GM19043 (cell line): ENCODE measurements around the gene SMARCAL1.

ENCODE experiments used
- ATAC-seq: cut with Tn5 transposase; IDR thresholded peaks from one replicate; pipeline ENCODE4 v1.9.1; 2021; ENCODE audit warnings: low read depth; ENCODE audit not compliant: unreplicated experiment

The SMARCAL1 gene

DNA sequence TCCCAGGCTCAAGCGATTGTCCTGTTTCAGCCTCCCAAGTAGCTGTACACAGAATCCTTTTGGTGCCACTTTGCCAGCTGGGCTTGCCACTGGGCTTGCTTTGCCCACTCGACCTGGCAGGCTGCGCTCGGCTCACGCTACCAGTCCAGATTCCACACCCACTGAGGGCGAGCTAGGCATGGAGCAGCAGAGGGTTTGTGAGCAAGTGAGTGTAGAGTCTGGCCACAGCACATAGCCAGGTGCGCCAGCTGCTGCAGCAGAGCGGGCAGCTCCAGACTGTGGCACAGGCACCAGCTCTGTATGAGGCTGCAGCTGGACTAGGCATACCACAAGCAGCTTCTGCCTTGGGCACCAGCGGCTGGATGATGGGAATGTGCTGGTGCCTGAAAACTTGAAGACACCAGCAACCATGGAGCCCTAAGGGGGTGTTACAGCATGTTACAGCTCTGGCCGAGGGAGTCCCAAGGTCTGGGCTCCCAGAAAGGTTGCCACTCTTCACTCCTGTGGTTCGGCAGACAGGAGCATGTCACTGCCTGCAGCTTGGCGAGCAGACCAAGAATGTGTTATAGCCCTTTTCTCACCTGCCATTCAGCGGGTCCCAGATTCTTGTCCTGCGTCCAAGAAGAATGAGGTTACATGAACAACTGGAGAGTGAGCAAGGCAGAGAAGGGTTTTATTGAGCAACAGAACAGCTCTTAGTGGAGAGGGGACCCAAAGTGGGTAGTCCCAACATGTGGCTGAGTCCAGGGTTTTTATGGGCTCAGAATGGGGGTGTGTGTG, 12.9 kb downstream of the SMARCAL1 start:
- ATAC-seq: no peak

DNA sequence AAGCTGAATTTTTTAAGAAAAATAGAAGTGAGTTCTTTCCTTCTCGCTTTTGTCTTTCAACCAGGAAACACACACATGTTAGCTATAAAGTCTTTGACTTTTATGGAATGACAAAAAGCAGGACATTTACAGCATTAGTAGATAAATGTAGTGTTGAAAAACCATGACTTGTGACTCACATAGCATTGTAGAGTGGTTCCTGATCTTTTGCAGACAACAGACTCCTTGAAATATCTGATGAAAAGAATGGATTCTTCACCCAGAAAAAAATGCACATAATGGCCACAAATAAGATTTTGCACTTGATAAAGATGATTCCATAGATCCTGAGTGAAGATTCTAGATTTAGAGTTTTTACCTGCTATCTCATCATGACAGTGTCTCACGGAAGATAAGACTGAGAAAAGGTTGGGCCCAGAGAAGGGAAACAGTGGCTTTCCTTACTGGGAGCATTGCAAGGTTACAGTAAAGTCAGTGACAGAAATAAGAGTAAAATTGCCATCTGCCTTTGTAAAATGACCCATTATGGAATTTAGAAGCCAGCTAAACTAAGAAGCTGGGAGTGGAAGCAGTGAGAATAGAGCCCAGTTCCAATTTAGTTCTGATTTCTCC, 14.0 kb downstream of the SMARCAL1 start:
- ATAC-seq: no peak

DNA sequence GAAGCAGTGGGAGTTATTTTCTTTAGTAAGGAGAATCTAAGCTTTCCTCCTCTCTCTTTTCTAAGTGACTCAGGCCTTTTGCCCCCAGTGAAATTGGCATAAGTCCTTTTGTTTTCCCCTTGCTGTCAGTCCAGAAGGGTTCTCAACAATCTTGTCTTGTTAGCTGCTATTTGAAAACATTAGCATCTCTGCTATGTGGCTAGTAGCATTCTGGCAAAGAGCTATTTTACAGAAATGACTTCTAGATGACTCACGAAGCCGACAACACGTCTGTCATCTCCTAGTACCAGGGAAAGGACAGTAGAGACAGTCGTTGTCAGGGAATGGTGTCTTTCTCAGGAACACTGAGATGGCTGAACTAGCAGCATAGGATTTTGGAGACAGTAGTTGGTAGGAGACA, 14.7 kb downstream of the SMARCAL1 start:
- no peak for ATAC-seq

DNA sequence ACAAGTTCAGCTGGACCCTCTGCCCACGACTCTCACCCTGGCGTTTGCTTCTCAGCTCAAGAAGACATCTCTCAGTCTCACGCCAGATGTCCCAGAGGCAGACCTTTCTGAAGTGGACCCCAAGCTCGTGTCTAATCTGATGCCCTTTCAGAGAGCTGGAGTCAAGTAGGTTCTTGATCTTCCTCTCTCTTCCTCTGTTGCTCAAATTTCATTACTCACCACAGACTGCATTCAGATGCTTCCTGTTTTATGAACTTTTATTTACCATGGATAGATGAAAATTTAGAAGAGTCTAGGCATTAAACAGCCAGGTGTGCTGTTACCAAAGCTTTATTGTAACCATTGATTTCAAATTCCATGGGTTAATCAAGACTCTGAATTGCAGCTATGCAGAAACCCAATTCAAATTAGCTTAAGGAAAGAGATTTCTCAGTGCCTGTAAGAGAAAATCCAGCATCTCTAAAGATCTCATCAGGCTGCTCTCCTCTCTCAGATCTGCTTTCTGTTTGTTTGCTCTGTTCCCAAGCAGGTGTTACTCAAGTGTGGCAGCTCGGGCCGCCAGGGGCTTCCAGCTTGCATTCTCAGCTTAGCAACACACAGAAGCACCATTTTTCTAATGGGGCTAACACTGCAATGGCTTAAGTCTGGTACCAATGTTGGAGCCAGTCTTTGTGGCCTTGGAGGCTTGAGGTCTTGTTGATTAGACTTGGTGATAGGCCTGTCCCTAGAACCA, 16.5 kb downstream of the SMARCAL1 start:
- ATAC-seq: no peak

DNA sequence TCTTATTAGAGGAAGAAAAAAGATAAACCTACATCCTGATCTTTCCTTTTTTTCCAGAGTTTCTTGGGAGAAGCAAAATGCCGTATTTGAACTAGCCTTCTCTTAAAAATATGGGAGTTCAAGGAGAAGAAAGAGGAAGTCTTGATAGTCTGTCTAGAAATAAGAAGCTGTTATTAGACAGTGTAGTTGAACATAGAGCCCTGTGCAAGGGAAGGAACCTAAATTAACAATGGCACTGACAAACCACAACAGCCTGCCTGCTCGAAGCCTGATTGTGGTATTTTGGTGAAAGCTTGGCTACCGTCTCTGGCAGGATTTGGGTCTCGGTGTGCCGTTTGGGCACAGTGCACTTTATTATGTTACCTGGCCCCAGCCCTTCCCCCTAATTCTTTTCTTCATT, 17.1 kb downstream of the SMARCAL1 start:
- no peak for ATAC-seq

DNA sequence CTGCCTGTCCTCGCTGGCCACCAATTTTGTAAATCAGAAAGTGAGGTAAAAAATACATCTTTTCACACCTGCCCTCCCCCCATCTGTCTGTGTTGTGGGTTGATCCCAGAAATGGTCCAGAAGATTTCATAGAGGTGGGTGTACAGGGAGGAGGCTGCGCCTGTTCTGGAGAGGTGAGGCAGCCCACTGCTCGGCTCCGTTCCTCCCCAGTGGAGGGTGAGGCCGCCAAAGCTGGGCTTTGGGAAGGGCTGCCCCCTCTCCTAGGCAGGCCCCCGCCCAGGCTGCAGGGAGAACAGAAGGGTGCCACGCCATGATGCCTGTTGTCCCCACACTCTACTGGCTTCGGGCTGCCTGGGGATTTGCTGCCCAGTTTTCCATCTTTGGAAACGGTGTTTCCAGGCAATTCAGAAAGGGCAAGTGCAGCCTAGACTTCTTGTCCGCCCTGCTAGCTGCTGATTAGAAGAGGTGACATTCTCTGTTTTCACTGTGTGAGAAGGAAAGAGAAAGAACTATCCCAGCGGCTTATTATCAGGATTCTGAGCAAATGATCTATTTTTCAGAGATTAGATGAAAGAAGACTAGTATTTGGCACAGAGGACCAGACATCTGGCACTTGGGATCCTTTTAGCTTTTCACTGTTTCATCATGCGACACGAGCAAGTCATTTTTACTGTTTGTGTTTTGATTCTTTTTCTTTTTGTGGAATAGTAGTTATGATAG, 18.7 kb downstream of the SMARCAL1 start:
- no peak for ATAC-seq

DNA sequence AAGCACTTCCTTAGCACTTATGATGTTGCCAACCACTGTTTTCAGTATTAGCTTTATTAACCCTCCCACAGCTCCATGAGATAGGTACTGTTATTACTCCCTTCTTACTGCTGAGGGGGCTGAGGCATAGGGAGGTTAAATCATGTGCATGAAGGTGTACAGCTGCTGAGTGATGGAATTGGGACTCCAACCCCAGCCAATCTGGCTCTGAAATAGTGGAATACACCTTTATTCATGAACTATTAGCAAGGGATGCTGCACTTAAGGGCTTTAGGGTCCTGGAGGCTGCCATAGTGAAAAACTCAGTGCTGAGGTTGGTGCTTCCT, 19.2 kb downstream of the SMARCAL1 start:
- no peak for ATAC-seq

DNA sequence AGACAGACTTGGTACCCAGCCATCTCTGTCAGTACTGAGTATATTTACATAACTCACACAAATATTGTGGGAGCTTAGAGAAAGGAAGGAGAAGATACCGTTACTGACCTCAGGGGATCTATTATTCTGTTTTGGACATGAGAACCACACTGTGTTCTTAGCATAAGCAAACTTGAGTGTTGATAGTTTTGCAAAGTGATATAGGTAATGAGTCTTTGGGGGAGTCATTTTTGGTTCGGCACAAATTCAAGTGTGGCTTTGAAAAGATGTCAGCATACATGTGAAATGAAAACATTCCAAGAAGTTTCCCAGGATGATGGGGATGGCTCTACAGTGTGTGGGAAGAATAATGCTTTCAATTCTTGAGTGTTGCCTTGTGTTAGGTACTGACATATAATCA, 24.1 kb downstream of the SMARCAL1 start:
- ATAC-seq: no peak

DNA sequence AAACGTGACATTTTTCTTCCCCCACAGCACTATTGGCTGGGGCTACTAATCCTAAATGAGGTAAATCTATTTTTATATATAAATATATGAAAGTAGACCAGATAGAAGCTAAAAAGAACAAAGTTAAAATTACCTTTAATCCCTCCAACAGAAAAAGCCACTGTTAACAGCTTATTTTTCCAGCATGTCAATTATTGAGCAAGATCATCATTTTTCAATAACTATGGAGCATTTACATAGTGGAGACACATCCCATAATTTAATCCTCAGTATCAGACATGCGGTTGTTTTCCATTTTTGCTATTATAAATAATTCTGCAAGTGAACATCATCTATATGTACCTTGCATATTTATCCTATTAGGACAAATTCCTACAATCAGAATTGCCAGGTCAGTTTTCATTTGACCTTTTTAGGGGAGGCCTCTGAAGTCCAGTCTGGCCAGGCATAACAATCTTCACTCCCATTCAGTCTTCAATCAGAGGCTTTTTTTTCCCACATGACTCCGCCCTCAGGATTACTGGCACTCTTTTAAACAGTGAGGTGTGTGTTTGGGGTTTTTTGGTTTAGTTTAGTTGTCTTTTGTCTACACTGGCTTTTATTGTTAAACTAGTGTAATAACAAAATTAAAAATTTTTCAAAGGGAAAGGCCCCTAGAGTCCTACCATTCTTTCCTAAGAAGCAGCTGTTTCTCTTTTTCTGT, 29.2 kb downstream of the SMARCAL1 start:
- ATAC-seq: no peak

DNA sequence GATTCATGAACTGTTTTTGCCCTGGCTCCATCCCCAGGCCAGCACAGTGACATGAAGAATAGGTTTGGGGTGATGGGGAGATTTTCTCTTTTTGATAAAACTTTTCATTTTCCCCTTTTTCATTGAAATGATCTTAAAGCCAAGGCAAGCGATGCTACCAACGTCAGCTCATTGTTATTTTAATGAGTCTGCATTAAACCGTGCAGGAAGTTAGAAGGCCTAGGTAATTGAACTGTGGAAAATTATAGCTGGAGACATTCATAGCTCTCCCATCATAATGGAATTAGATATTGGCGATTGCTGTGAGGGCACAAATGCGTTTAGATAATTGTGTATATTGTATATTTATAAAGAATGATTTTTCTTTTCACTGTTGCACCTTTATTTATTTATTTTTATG, 33.2 kb downstream of the SMARCAL1 start:
- no peak for ATAC-seq

DNA sequence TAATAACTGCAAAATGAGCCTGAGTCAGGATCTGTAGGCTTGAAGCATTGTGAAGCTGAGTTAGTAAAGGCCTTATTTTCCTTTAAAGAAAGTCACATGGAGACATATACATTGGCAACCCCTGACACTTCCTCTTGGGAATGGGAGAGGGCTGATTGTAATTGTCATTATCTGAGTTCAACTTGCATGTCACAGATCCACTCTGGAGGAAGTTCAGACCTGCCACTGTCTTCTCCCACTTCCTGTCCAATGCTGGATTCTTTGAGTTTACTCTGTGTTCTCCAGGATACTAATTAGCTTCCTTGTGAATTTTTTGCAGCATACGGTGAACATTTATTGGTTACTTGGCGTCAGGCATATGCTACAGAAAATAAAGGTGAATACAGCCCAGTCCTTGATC, 34.1 kb downstream of the SMARCAL1 start:
- no peak for ATAC-seq

DNA sequence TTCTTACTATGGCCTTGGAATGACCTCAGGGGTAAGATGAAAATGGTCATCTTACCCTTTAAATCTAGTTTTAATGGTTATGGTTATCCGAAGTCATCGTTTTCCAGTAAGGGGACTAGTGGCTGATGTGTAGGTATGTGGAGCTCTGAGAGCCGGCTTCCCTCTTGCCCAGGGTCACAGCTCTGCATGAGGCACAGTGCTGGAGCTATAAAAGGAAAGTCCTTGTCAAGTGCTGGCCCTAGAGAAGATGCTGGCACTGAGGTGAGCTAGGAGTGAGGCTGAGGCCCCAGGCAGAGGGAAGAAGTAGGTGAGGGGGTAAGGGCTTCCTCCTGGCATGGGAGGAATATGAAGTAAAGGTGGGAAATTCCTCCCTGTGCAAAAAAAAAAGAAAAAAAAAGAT, 35.0 kb downstream of the SMARCAL1 start:
- ATAC-seq: no peak

DNA sequence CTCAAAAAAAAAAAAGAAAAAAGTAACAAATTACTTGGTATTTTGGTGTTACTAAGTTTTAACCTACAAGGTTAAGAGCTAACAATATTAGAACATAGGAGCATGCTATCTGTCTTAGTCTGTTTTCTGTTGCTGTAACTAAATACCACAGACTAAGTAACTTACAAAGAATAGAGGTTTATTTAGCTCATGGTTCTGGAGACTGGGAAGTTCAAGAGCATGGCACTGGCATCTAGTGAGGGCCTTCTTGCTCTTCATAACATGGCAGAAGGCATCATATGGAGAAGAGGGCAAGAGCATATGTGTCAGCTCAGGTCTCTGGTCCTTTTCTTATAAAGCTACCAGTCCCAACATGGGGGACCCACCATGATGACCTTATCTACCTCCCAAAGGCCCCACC, 36.5 kb downstream of the SMARCAL1 start:
- no peak for ATAC-seq

DNA sequence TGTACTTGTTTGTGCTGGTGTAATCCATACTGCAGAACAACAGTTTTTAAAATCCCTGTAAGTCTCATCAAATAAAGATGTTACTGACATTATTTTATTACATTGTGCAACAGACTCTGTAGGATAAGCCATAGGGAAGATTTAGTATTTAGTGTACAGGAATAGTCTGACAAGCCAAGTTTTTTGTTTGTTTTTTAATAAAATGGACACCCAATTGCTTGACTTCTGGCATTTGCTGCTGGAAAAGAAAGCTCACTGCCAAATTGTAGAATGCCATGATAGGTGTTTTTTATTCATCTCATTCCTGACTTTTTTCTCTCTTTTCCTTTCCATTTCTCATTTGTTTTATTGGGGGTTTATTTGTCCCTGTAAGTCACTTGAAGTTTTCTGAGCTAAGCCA, 38.1 kb downstream of the SMARCAL1 start:
- no peak for ATAC-seq

DNA sequence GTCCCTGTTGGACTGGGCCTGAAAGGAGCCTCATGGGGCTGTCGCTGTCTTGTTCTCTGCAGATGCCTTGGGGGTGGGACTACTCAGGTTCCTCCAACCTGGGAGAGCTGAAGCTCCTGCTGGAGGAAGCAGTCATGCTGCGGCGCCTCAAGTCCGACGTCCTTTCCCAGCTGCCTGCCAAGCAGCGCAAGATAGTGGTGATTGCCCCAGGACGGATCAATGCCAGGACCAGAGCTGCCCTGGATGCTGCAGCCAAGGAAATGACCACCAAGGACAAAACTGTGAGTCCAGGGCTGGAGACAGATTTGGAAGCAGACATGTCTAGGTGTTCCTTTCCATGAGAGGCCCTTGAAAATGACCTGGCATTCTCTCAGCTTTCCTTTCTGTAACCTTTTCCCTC, 38.5 kb downstream of the SMARCAL1 start:
- no peak for ATAC-seq

DNA sequence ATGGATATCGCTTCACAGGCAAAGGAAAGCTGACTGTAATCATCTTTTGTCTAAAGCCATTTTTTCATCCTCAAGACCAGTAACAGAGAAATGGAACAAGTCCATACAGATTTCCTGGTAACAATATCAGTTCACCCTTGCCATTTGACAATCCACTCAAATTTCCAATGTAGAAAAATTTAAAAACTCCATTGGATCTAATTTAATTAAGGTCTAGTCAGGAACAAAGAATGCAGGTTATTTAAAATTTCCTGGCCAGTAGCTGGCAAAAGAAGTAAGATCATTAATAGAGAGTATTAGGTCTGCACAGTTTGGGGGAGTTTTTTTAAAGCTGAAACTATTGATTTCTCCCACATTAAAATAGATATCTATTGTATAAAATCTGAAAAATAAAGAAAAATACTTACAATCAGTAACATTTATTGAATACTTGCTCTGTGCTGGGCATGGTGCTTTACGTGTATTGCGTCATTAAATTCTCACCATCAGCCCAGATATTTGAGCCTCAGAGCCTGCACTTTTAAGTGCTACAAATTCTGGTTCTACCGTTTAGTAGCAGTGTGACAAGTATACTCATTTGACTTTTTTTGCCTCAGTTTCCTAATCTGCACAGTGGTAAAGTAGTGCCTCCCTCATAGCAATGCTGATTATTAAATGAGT, 41.8 kb downstream of the SMARCAL1 start:
- ATAC-seq: no peak

DNA sequence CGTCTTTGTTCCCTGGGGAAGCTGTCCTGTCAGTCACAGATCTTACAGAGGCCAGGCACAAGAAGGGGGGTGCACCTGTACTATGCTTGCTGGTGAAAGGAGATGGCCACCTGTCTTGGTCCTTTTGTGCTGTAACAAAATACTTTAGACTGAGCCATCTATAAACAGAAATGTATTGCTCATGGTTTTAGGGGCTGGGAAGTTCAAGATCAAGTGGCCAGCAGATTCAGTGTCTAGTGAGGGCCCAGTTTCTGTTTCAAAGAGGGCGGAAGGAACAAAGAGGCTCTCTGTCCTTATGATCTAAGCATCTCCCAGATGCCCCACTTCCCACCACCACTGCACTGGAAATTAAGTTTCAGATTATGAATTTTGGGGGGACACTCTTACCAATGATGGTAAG, 50.9 kb downstream of the SMARCAL1 start:
- no peak for ATAC-seq

DNA sequence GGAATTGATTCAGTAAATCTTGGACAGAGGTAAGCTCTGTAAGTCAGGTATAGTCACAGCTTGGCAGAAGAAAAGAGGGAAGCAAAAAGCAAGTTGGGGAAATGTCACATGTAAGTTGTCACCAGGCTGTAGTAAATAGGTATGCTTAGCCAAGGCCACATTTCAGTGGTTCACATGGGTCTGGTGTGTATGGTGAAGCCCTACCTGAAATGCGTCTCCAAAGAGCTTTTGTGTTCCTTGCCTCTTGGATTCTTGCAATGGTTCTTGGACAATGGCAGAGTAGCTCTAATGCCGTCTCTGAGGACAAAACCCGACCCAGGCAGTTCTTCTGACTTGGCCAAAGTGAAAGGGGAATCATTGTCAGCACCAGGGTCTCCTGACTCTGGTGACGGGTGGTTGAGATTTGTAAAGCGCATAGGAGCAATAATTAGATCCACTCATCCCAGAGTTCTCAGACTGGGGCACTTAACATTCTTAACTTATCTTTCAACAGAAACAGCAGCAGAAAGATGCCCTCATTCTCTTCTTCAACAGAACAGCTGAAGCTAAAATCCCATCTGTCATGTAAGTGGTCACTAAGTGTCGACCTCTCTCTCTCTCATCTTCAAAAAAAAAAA, 51.9 kb downstream of the SMARCAL1 start:
- no peak for ATAC-seq

DNA sequence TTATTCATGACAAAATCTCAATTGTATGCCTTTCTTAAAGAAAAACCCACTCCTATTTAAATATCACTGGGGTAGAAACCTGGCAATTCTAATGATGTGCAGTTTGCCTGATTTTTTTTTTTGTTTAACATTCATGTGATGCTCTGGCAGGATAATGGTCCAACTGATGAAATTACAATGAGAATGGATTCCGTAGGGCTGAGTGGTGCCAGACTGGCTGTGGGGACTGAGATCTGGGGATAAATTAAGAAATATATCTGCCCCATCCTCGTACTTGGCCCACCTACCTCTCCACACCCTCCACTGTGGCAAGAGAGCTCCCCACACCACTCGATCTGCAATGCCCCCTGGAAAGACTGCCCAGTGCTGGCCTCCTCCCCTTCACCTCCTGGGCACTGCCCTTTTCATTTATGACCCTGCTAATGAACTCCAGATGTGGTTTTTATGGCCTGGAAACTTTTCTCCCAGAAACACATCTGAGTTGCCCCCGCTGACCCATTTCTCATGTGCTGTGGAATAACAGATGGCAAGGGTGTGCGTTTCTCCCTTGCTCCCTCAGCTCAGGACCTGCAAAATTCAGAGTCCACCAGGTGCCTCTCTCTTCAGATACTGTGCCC, 53.4 kb downstream of the SMARCAL1 start:
- no peak for ATAC-seq
